Trophoblast cell (in vitro differentiated cells and primary cell): ENCODE measurements around the gene HIVEP1.

ENCODE experiments used
- DNase-seq, 2 donors: peaks; one replicate each; pipeline ENCODE4 v3.0.0-alpha.2; 2016
- H2AFZ ChIP-seq: 2 replicates; pipeline ENCODE4 v1.6.1; 2013; ENCODE audit warnings: low read length, moderate library complexity, mild to moderate bottlenecking; ENCODE audit not compliant: insufficient read depth, poor library complexity
- H2AK5ac ChIP-seq: 2 replicates; pipeline ENCODE4 v1.6.1; 2013; ENCODE audit warnings: mild to moderate bottlenecking, low read length
- H2BK120ac ChIP-seq: 2 replicates; pipeline ENCODE4 v1.6.1; 2013; ENCODE audit warnings: low read length, mild to moderate bottlenecking, moderate library complexity; ENCODE audit not compliant: insufficient read depth, poor library complexity
- H2BK12ac ChIP-seq: 2 replicates; pipeline ENCODE4 v1.6.1; 2013; ENCODE audit warnings: mild to moderate bottlenecking, low read length, moderate library complexity
- H2BK5ac ChIP-seq: 2 replicates; pipeline ENCODE4 v1.6.1; 2013; ENCODE audit warnings: low read length, low read depth, moderate library complexity, mild to moderate bottlenecking; ENCODE audit not compliant: poor library complexity
- H3K14ac ChIP-seq: 2 replicates; pipeline ENCODE4 v1.6.1; 2013; ENCODE audit warnings: mild to moderate bottlenecking, low read length
- H3K18ac ChIP-seq: 2 replicates; pipeline ENCODE4 v1.6.1; 2013; ENCODE audit warnings: mild to moderate bottlenecking, low read length
- H3K23ac ChIP-seq: 2 replicates; pipeline ENCODE4 v1.6.1; 2013; ENCODE audit warnings: low read length
- H3K27ac ChIP-seq: 2 replicates; pipeline ENCODE4 v1.5.1; 2013; ENCODE audit warnings: low read depth, mild to moderate bottlenecking, inconsistent platforms, low read length, moderate library complexity
- H3K27me3 ChIP-seq: 2 replicates; pipeline ENCODE4 v1.6.1; 2013; ENCODE audit warnings: inconsistent platforms, mild to moderate bottlenecking, low read length, moderate library complexity; ENCODE audit not compliant: insufficient read depth
- H3K36me3 ChIP-seq, 2 experiments: 1 replicate in 1 of 2; 2 replicates in 1 of 2; pipeline ENCODE4 v1.6.1; 2013; ENCODE audit warnings: low read length in 2 of 2, mild to moderate bottlenecking in 2 of 2, moderate library complexity in 1 of 2; ENCODE audit not compliant: insufficient read depth in 2 of 2, control insufficient read depth in 1 of 2
- H3K4ac ChIP-seq: 2 replicates; pipeline ENCODE4 v1.6.1; 2013; ENCODE audit warnings: low read depth, mild to moderate bottlenecking, low read length, moderate library complexity
- H3K4me1 ChIP-seq, 2 experiments: 1 replicate in 1 of 2; 2 replicates in 1 of 2; pipeline ENCODE4 v1.6.1; 2013; ENCODE audit warnings: low read length in 2 of 2, mild to moderate bottlenecking in 2 of 2, moderate library complexity in 1 of 2; ENCODE audit not compliant: insufficient read depth in 2 of 2, control insufficient read depth in 1 of 2
- H3K4me2 ChIP-seq: 2 replicates; pipeline ENCODE4 v1.6.1; 2013; ENCODE audit warnings: inconsistent platforms, mild to moderate bottlenecking, low read length, moderate library complexity
- H3K4me3 ChIP-seq: 2 replicates; pipeline ENCODE4 v1.5.1; 2013; ENCODE audit warnings: mild to moderate bottlenecking, low read depth, low read length, inconsistent platforms
- H3K79me1 ChIP-seq: one replicate; pipeline ENCODE4 v1.6.1; 2013; ENCODE audit warnings: low read length
- H3K79me2 ChIP-seq: 2 replicates; pipeline ENCODE4 v1.6.1; 2013; ENCODE audit warnings: low read length, mild to moderate bottlenecking; ENCODE audit not compliant: control insufficient read depth, insufficient read depth, poor library complexity
- H3K9ac ChIP-seq: 2 replicates; pipeline ENCODE4 v1.6.1; 2013; ENCODE audit warnings: mild to moderate bottlenecking, low read length
- H3K9me3 ChIP-seq: 2 replicates; pipeline ENCODE4 v1.6.1; 2013; ENCODE audit warnings: low read depth, mild to moderate bottlenecking, control low read depth, inconsistent platforms, low read length; ENCODE audit not compliant: insufficient read depth
- H4K12ac ChIP-seq: 2 replicates; pipeline ENCODE4 v1.6.1; 2013; ENCODE audit warnings: low read depth, mild to moderate bottlenecking, low read length, moderate library complexity
- H4K8ac ChIP-seq: 2 replicates; pipeline ENCODE4 v1.6.1; 2013; ENCODE audit warnings: low read depth, mild to moderate bottlenecking, low read length, moderate library complexity
- H4K91ac ChIP-seq: one replicate; pipeline ENCODE4 v1.6.1; 2013; ENCODE audit warnings: low read depth, mild to moderate bottlenecking, low read length, moderate library complexity
- WGBS: extraction: QIAGEN DNeasy Blood & Tissue Kit; methylation state at CpG from one replicate; pipeline ENCODE4 v1.1.7; 2013; ENCODE audit warnings: missing lambda C conversion rate; ENCODE audit not compliant: insufficient read length, insufficient coverage; ENCODE audit errors: extremely low coverage; 5-methylcytosine and 5-hydroxymethylcytosine counted together

The HIVEP1 gene

DNA sequence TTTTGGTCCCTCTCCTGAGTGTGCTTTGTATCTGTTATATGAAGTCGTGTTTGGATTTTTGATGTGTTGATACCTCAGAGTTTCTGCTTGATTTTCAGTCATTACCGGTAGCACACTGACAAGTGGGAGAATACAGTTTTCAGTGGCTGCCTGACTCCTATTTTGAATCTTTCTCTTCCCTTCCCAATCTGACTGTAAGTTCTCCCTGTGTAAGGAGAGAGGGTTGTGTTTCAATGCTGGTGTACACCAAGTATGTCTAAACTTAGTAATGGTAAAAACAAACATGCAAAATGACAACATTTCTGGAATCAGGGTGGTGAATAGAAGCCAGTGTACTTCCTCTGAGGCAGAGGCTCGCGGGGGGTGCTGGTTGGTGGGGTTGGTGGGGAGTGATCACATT is 103.4 kb downstream of the HIVEP1 start:
- DNase-seq: no peak
- Histone ChIP-seq H3K4me3 (no peak overlapping the region), H2BK12ac (no peak overlapping the region), H2AFZ (no peak overlapping the region), H3K4me2 (no peak overlapping the region), H3K27me3 (no peaks in the 10 kb centered on the region), H4K91ac (no peak overlapping the region), H3K36me3 (peaks cover 0 to 6% of the 10 kb centered on the region in 2 experiments), H2BK5ac (no peak overlapping the region), H3K23ac (no peak overlapping the region), H3K9me3 (no peaks in the 10 kb centered on the region), H3K9ac (no peak overlapping the region), H2AK5ac (no peak overlapping the region), H3K4me1 (peaks cover 4 to 7% of the 10 kb centered on the region in 2 experiments), H3K79me2 (no peaks in the 10 kb centered on the region), H4K8ac (no peak overlapping the region), H3K27ac (no peak overlapping the region), H3K18ac (no peak overlapping the region), H4K12ac (no peak overlapping the region), H3K79me1 (peaks cover 2% of the 10 kb centered on the region), H2BK120ac (no peak overlapping the region), H3K14ac (no peak overlapping the region), H3K4ac (no peak overlapping the region)
- WGBS: no CpG with 5 or more reads among the region's 4 CpGs

DNA sequence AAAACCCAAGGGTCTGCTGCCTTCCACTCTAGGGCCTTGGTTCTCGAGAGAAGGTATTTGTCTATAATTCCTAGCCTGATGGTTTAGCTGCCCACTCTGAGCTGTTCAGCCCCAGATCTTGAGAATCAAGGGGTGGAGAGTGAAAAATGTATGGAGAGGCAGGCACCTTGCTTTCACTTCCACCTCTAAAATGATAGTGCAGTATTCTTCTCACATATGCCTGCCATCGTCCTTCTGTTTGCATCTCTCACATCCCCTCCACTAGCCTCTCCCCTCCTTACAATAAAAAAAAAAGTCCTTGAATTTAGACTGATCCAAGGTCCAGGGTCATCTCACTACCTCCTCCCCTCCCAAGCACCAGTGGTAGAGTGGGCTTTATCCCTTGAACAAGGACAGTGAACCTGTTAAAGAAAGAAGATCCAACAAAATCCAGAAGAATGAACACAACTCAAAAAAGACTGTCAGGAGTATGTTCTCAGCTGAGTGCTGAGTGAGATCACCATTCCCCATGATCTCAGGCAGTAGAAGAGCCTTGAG is 104.2 kb downstream of the HIVEP1 start:
- Histone ChIP-seq H4K91ac (no peak overlapping the region), H3K4me1 (peaks cover 4 to 6% of the 10 kb centered on the region in 2 experiments), H2BK5ac (no peak overlapping the region), H2AFZ (no peak overlapping the region), H3K4me3 (no peak overlapping the region), H2BK120ac (no peak overlapping the region), H4K12ac (no peak overlapping the region), H3K27ac (no peak overlapping the region), H3K36me3 (peaks cover 4 to 13% of the 10 kb centered on the region in 2 experiments), H3K9ac (no peak overlapping the region), H2AK5ac (no peak overlapping the region), H3K4ac (no peak overlapping the region), H3K79me2 (no peaks in the 10 kb centered on the region), H3K9me3 (no peaks in the 10 kb centered on the region), H4K8ac (no peak overlapping the region), H3K23ac (no peak overlapping the region), H3K79me1 (peaks cover 2% of the 10 kb centered on the region), H3K18ac (no peak overlapping the region), H3K4me2 (no peak overlapping the region), H3K14ac (no peak overlapping the region), H3K27me3 (no peaks in the 10 kb centered on the region), H2BK12ac (no peak overlapping the region)
- no peak for DNase-seq
- no CpG with 5 or more reads among the region's 2 CpGs for WGBS

DNA sequence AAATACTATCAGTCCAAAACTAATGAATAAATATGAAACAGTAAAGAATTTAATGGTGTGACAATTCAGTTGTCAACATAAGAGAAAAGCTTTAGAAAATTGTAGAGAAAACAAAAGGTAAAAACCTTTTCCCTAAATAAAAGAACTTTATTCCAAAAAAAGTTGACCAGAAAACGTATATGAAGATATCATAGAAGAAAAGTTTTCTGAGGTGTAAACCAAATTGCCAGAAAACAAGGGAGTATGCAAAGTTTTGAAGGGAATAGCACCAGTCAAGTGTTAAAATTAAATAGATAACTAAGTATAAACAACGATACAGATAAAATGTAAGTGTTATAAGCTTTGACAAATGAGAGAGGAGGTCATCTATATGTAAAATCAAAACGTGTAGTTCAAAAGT is 104.9 kb downstream of the HIVEP1 start:
- Histone ChIP-seq H3K23ac (no peak overlapping the region), H4K91ac (no peak overlapping the region), H2BK5ac (no peak overlapping the region), H2AFZ (no peak overlapping the region), H3K27ac (no peak overlapping the region), H2BK120ac (no peak overlapping the region), H3K9ac (no peak overlapping the region), H2AK5ac (no peak overlapping the region), H3K4me3 (no peak overlapping the region), H3K14ac (no peak overlapping the region), H3K4ac (no peak overlapping the region), H4K8ac (no peak overlapping the region), H3K4me1 (peaks cover 4% of the 10 kb centered on the region in 2 experiments), H3K27me3 (no peaks in the 10 kb centered on the region), H3K18ac (no peak overlapping the region), H3K79me2 (no peaks in the 10 kb centered on the region), H3K4me2 (no peak overlapping the region), H2BK12ac (no peak overlapping the region), H3K79me1 (peaks cover 2% of the 10 kb centered on the region), H3K36me3 (peaks cover 9 to 18% of the 10 kb centered on the region in 2 experiments), H4K12ac (no peak overlapping the region), H3K9me3 (no peaks in the 10 kb centered on the region)
- WGBS: no CpG with 5 or more reads among the region's 3 CpGs
- no peak for DNase-seq

DNA sequence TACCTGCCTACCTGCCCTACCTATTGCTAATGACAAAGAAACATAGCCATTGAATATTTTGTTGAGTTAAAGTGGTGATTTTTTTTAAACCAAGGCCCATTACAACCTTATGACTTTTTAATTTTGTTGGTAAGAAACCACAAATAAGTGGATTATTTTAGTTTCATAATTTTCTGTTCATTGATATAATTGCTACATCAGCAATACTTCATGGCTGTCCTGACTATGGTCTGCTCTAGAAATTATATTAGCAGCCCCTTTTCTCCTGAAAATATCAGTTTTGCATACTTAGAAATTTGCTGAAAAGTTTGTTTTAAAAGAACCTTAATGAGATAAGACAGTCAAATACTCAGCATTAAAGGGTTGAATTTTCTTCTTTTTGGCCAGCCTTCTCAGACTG is 106.5 kb downstream of the HIVEP1 start:
- H4K12ac ChIP-seq: no peak overlapping the region
- H3K9me3 ChIP-seq: no peaks in the 10 kb centered on the region
- H3K4me2 ChIP-seq: no peak overlapping the region
- peaks cover 13 to 21% of the 10 kb centered on the region in 2 experiments for H3K36me3 ChIP-seq
- no peak overlapping the region for H2BK12ac ChIP-seq
- no peak overlapping the region for H2AK5ac ChIP-seq
- no peak overlapping the region for H3K23ac ChIP-seq
- no peak overlapping the region for H4K8ac ChIP-seq
- H2BK120ac ChIP-seq: no peak overlapping the region
- H3K4me1 ChIP-seq: no peaks in the 10 kb centered on the region
- no peaks in the 10 kb centered on the region for H3K27me3 ChIP-seq
- no peak overlapping the region for H3K4ac ChIP-seq
- no peak overlapping the region for H3K4me3 ChIP-seq
- no peaks in the 10 kb centered on the region for H3K79me2 ChIP-seq
- H3K79me1 ChIP-seq: no peaks in the 10 kb centered on the region
- no peak overlapping the region for H3K27ac ChIP-seq
- H3K18ac ChIP-seq: no peak overlapping the region
- H3K14ac ChIP-seq: no peak overlapping the region
- no peak overlapping the region for H2AFZ ChIP-seq
- DNase-seq: no peak
- H3K9ac ChIP-seq: no peak overlapping the region
- no peak overlapping the region for H2BK5ac ChIP-seq
- H4K91ac ChIP-seq: no peak overlapping the region
